NCI-H2196 treated with DMSO at 0.1 percent for 48 hours (cell line): Measurements from ENCODE around the gene KDM4B.
"Not testable (repeated sequence)": the region's sequence is repeated elsewhere in the genome, so short reads cannot be mapped to it uniquely, and the experiment has no call there.

Experiments used
- DNase-seq: peaks from one replicate; lab custom pipeline; 2025; ENCODE audit not compliant: unreplicated experiment; lab: John Stamatoyannopoulos, UW

KDM4B gene

GRCh38 chr19:5160158-5160795, 191.4 kb downstream of the KDM4B start:
- DNase-seq = not testable (repeated sequence)

GRCh38 chr19:5164845-5165696, 196.2 kb downstream of the KDM4B start:
- DNase-seq = not testable (repeated sequence)

GRCh38 chr19:5165697-5166019, 196.7 kb downstream of the KDM4B start:
- no peak for DNase-seq

- DNase-seq = no peak
Observed at GRCh38 chr19:5166262-5166661, 197.3 kb downstream of the KDM4B start.

GRCh38 chr19:5170329-5170745, 201.4 kb downstream of the KDM4B start:
- no peak for DNase-seq

GRCh38 chr19:5171711-5172110, 202.8 kb downstream of the KDM4B start:
- DNase-seq = no peak

- no peak for DNase-seq
Observed at GRCh38 chr19:5172859-5173630, 204.1 kb downstream of the KDM4B start.

GRCh38 chr19:5173993-5174392, 205.1 kb downstream of the KDM4B start:
- DNase-seq = no peak

- DNase-seq = no peak
Observed at GRCh38 chr19:5177745-5178450, 209.0 kb downstream of the KDM4B start.

GRCh38 chr19:5178841-5179240, 209.9 kb downstream of the KDM4B start:
- no peak for DNase-seq

- no peak for DNase-seq
Observed at GRCh38 chr19:5179256-5179655, 210.3 kb downstream of the KDM4B start.

- DNase-seq = no peak
Observed at GRCh38 chr19:5181329-5181728, 212.4 kb downstream of the KDM4B start.

- no peak for DNase-seq
Observed at GRCh38 chr19:5182751-5183150, 213.8 kb downstream of the KDM4B start.

- no peak for DNase-seq
Observed at GRCh38 chr19:5183616-5184015, 214.7 kb downstream of the KDM4B start.

GRCh38 chr19:5184930-5185329, 216.0 kb downstream of the KDM4B start:
- DNase-seq = no peak

- DNase-seq = no peak
Observed at GRCh38 chr19:5186293-5187050, 217.6 kb downstream of the KDM4B start.

GRCh38 chr19:5188548-5189317, 219.8 kb downstream of the KDM4B start:
- DNase-seq = no peak

- DNase-seq = no peak
Observed at GRCh38 chr19:5189318-5189607, 220.3 kb downstream of the KDM4B start.

GRCh38 chr19:5191091-5191490, 222.2 kb downstream of the KDM4B start:
- no peak for DNase-seq

GRCh38 chr19:5192568-5192967, 223.7 kb downstream of the KDM4B start:
- DNase-seq = no peak
